ENCODE data around the gene AKAP6. TPM values are rescaled to one million over a fixed set of nuclear protein-coding genes. Genes with fewer than 3 reads are reported as not detected.

The AKAP6 gene
- total RNA-seq, 1 donor from 2014 or later: 3.6 TPM

- Mint-ChIP-seq H3K27me3 (ENCODE audit: low read depth) (no peaks in the 10 kb centered on the region), H3K27ac (ENCODE audit: unreplicated experiment) (no peak overlapping the region), H3K9me3 (ENCODE audit: low read depth) (no peaks in the 10 kb centered on the region), H3K36me3 (ENCODE audit: low read depth) (no peaks in the 10 kb centered on the region), H3K4me3 (ENCODE audit: unreplicated experiment) (no peak overlapping the region), H3K4me1 (ENCODE audit: low read depth) (peaks cover 9% of the 10 kb centered on the region)
- no peak for TF ChIP-seq CTCF (IDR thresholded peaks at IDR 0.05)
- no peak for DNase-seq (ENCODE audit: low spot score)
Observed at GRCh38 chr14:32602699-32603098, 273.6 kb downstream of the AKAP6 start.

GRCh38 chr14:32603992-32604565 lies 275.0 kb downstream of the AKAP6 start:
- Mint-ChIP-seq H3K4me1 (ENCODE audit: low read depth) (peaks cover 8% of the 10 kb centered on the region), H3K4me3 (ENCODE audit: unreplicated experiment) (no peak overlapping the region), H3K27ac (ENCODE audit: unreplicated experiment) (no peak overlapping the region), H3K27me3 (ENCODE audit: low read depth) (no peaks in the 10 kb centered on the region), H3K36me3 (ENCODE audit: low read depth) (no peaks in the 10 kb centered on the region), H3K9me3 (ENCODE audit: low read depth) (no peaks in the 10 kb centered on the region)
- no peak for TF ChIP-seq CTCF (IDR thresholded peaks at IDR 0.05)
- DNase-seq (ENCODE audit: low spot score): no peak

- peaks cover 8% of the 10 kb centered on the region for H3K4me1 Mint-ChIP-seq (ENCODE audit: low read depth)
- no peak for DNase-seq (ENCODE audit: low spot score)
- H3K9me3 Mint-ChIP-seq (ENCODE audit: low read depth): no peaks in the 10 kb centered on the region
- no peaks in the 10 kb centered on the region for H3K36me3 Mint-ChIP-seq (ENCODE audit: low read depth)
- H3K27me3 Mint-ChIP-seq (ENCODE audit: low read depth): no peaks in the 10 kb centered on the region
- TF ChIP-seq CTCF (IDR thresholded peaks at IDR 0.05): no peak
- no peak overlapping the region for H3K4me3 Mint-ChIP-seq (ENCODE audit: unreplicated experiment)
- no peak overlapping the region for H3K27ac Mint-ChIP-seq (ENCODE audit: unreplicated experiment)
Observed at GRCh38 chr14:32606301-32606700, 277.2 kb downstream of the AKAP6 start.

- no peaks in the 10 kb centered on the region for H3K27me3 Mint-ChIP-seq (ENCODE audit: low read depth)
- H3K4me3 Mint-ChIP-seq (ENCODE audit: unreplicated experiment): no peak overlapping the region
Observed at GRCh38 chr14:32607399-32607798, 278.3 kb downstream of the AKAP6 start.

GRCh38 chr14:32608857-32609256 lies 279.8 kb downstream of the AKAP6 start:
- Mint-ChIP-seq H3K36me3 (ENCODE audit: low read depth) (no peaks in the 10 kb centered on the region), H3K27ac (ENCODE audit: unreplicated experiment) (peak overlapping the region; percentile 37), H3K27me3 (ENCODE audit: low read depth) (no peaks in the 10 kb centered on the region), H3K9me3 (ENCODE audit: low read depth) (no peaks in the 10 kb centered on the region), H3K4me1 (ENCODE audit: low read depth) (no peaks in the 10 kb centered on the region), H3K4me3 (ENCODE audit: unreplicated experiment) (no peak overlapping the region)
- no peak for TF ChIP-seq CTCF (IDR thresholded peaks at IDR 0.05)
- DNase-seq (ENCODE audit: low spot score): no peak

More at GRCh38 chr14:32607399-32607798, 278.3 kb downstream of the AKAP6 start:
- Mint-ChIP-seq H3K27ac (ENCODE audit: unreplicated experiment) (no peak overlapping the region), H3K36me3 (ENCODE audit: low read depth) (no peaks in the 10 kb centered on the region), H3K9me3 (ENCODE audit: low read depth) (no peaks in the 10 kb centered on the region), H3K4me1 (ENCODE audit: low read depth) (no peaks in the 10 kb centered on the region)
- no peak for TF ChIP-seq CTCF (IDR thresholded peaks at IDR 0.05)
- DNase-seq (ENCODE audit: low spot score): no peak

Measured in chondrocyte (in vitro differentiated cells).